H1 (cell line): ENCODE data around the gene RETREG1. TPM values are rescaled to one million over a fixed set of nuclear protein-coding genes. Genes with fewer than 3 reads are reported as not detected.

Experiments
- CTCF ChIA-PET: fragments of 300-600 bp; sonication (Branson Sonifier 250); formaldehyde crosslinking; loops from one replicate; lab custom pipeline; 2021; ENCODE audit not compliant: partially characterized antibody; lab: Charles Lee
- POLR2A ChIA-PET: fragments of 300-600 bp; sonication (Branson Sonifier 250); formaldehyde crosslinking; loops from one replicate; lab custom pipeline; 2021; ENCODE audit warnings: inconsistent platforms; ENCODE audit not compliant: partially characterized antibody; lab: Charles Lee
- DNase-seq, 2 experiments: peaks; one replicate each; pipeline versions ENCODE4 v3.0.0 to v3.0.0-alpha.2; 2010 to 2022; ENCODE audit warnings: low spot score in 2 of 2, low read depth in 1 of 2, mixed read lengths in 1 of 2
- FAIRE-seq: peaks from 2 replicates; lab custom pipeline; 2011; peaks lifted over from hg19 to GRCh38; lab: Jason Lieb, UNC
- H2AFZ ChIP-seq: 2 replicates; pipeline ENCODE4 v1.8.1; 2012; ENCODE audit warnings: low read length, inconsistent platforms
- H2AK5ac ChIP-seq: 2 replicates; pipeline ENCODE4 v1.6.1; 2013; ENCODE audit warnings: low read depth, low read length
- H2BK120ac ChIP-seq: replicated peaks from 2 replicates; pipeline ENCODE3; 2013; ENCODE audit warnings: low read depth, low read length, inconsistent platforms
- H2BK12ac ChIP-seq: 2 replicates; pipeline ENCODE4 v1.6.1; 2013; ENCODE audit warnings: low read depth, low read length
- H2BK15ac ChIP-seq: 2 replicates; pipeline ENCODE4 v1.6.1; 2013; ENCODE audit warnings: low read length
- H2BK20ac ChIP-seq: 2 replicates; pipeline ENCODE4 v1.6.1; 2013; ENCODE audit warnings: low read length
- H2BK5ac ChIP-seq: 2 replicates; pipeline ENCODE4 v1.6.1; 2013; ENCODE audit warnings: low read depth, low read length
- H3K14ac ChIP-seq: 2 replicates; pipeline ENCODE4 v1.6.1; 2013; ENCODE audit warnings: inconsistent platforms; ENCODE audit not compliant: insufficient read length
- H3K18ac ChIP-seq: 2 replicates; pipeline ENCODE4 v1.6.1; 2013; ENCODE audit warnings: low read length; ENCODE audit errors: extremely low read depth
- H3K23ac ChIP-seq: 2 replicates; pipeline ENCODE4 v1.6.1; 2013; ENCODE audit warnings: inconsistent platforms; ENCODE audit not compliant: insufficient read length
- H3K23me2 ChIP-seq: 2 replicates; pipeline ENCODE4 v1.6.1; 2013; ENCODE audit warnings: low read depth, low read length
- H3K27ac ChIP-seq: 2 replicates; pipeline ENCODE4 v1.6.1; 2011; ENCODE audit warnings: low read depth, low read length, inconsistent platforms
- H3K27me3 ChIP-seq, 4 experiments: replicated peaks in 1 of 4; 1 replicate in 1 of 4; 2 replicates in 3 of 4; pipeline versions ENCODE4 v1.6.1 to v1.8.1; 2011 to 2013; ENCODE audit warnings: low read length in 3 of 4, mild to moderate bottlenecking in 3 of 4, inconsistent platforms in 2 of 4, mixed read lengths in 2 of 4, moderate library complexity in 1 of 4; ENCODE audit not compliant: control insufficient read depth in 3 of 4, insufficient read depth in 3 of 4; ENCODE audit errors: extremely low read depth in 1 of 4
- H3K36me3 ChIP-seq, 4 experiments: 2 replicates each; pipeline versions ENCODE4 v1.6.1 to v1.8.1; 2011 to 2013; ENCODE audit warnings: mild to moderate bottlenecking in 4 of 4, low read length in 3 of 4, moderate library complexity in 2 of 4, control low read depth in 1 of 4, inconsistent platforms in 1 of 4; ENCODE audit not compliant: insufficient read depth in 4 of 4, control insufficient read depth in 2 of 4
- H3K4ac ChIP-seq: replicated peaks from 2 replicates; pipeline ENCODE3; 2013; ENCODE audit warnings: low read length, low read depth, mixed read lengths, inconsistent platforms; ENCODE audit not compliant: insufficient read length
- H3K4me1 ChIP-seq, 4 experiments: replicated peaks in 1 of 4; 1 replicate in 1 of 4; 2 replicates in 3 of 4; pipeline versions ENCODE4 v1.6.1 to v1.8.1; 2011 to 2013; ENCODE audit warnings: low read length in 3 of 4, inconsistent platforms in 2 of 4, mixed read lengths in 1 of 4; ENCODE audit not compliant: insufficient read depth in 4 of 4, control insufficient read depth in 3 of 4
- H3K4me2 ChIP-seq, 2 experiments: 2 replicates each; pipeline versions ENCODE4 v1.6.1 to v1.8.1; 2011 to 2013; ENCODE audit warnings: low read depth in 2 of 2, low read length in 2 of 2, control low read depth in 1 of 2, inconsistent platforms in 1 of 2, mild to moderate bottlenecking in 1 of 2; ENCODE audit not compliant: insufficient read depth in 1 of 2
- H3K4me3 ChIP-seq, 4 experiments: fragments of 200-600, 300-600 bp in 1 of 4; sonication (generic), shearing (Covaris generic), sonication (Bioruptor Twin) in 1 of 4; 2 replicates each; pipeline versions ENCODE4 v1.5.1 to v1.8.1; 2011 to 2016; ENCODE audit warnings: low read length in 4 of 4, low read depth in 3 of 4, control low read depth in 2 of 4, inconsistent platforms in 2 of 4, mild to moderate bottlenecking in 2 of 4, mixed read lengths in 1 of 4, moderate library complexity in 1 of 4; ENCODE audit not compliant: insufficient read depth in 2 of 4; ENCODE audit errors: extremely low read depth in 1 of 4
- H3K56ac ChIP-seq: replicated peaks from 2 replicates; pipeline ENCODE3; 2013; ENCODE audit warnings: low read depth, mild to moderate bottlenecking, mixed read lengths, low read length, inconsistent platforms; ENCODE audit not compliant: insufficient read length
- H3K79me1 ChIP-seq: 2 replicates; pipeline ENCODE4 v1.6.1; 2013; ENCODE audit warnings: low read depth, low read length, control low read depth
- H3K79me2 ChIP-seq, 2 experiments: 2 replicates each; pipeline versions ENCODE4 v1.6.1 to v1.8.1; 2012 to 2013; ENCODE audit warnings: low read length in 2 of 2, mild to moderate bottlenecking in 2 of 2, inconsistent platforms in 1 of 2; ENCODE audit not compliant: insufficient read depth in 2 of 2, control insufficient read depth in 1 of 2
- H3K9ac ChIP-seq, 4 experiments: replicated peaks in 1 of 4; 1 replicate in 1 of 4; 2 replicates in 3 of 4; pipeline versions ENCODE4 v1.6.1 to v1.8.1; 2011 to 2013; ENCODE audit warnings: low read depth in 3 of 4, low read length in 3 of 4, control low read depth in 2 of 4, mild to moderate bottlenecking in 2 of 4, moderate library complexity in 2 of 4, inconsistent platforms in 1 of 4; ENCODE audit errors: extremely low read depth in 1 of 4
- H3K9me3 ChIP-seq, 2 experiments: 2 replicates each; pipeline versions ENCODE4 v1.6.1 to v1.8.1; 2012 to 2013; ENCODE audit warnings: mild to moderate bottlenecking in 2 of 2, moderate library complexity in 2 of 2, control low read depth in 1 of 2, inconsistent platforms in 1 of 2, low read depth in 1 of 2, low read length in 1 of 2, mixed read lengths in 1 of 2; ENCODE audit not compliant: insufficient read depth in 2 of 2
- H4K20me1 ChIP-seq, 2 experiments: replicated peaks in 1 of 2; 2 replicates each; pipeline versions ENCODE3 to v1.8.1; 2011 to 2013; ENCODE audit warnings: inconsistent platforms in 2 of 2, low read length in 2 of 2, mild to moderate bottlenecking in 1 of 2; ENCODE audit not compliant: insufficient read depth in 2 of 2, control insufficient read depth in 1 of 2
- H4K5ac ChIP-seq: 2 replicates; pipeline ENCODE4 v1.6.1; 2013; ENCODE audit warnings: low read length, low read depth, mixed read lengths, inconsistent platforms; ENCODE audit not compliant: insufficient read length
- H4K8ac ChIP-seq: 2 replicates; pipeline ENCODE4 v1.8.0; 2013; ENCODE audit warnings: mild to moderate bottlenecking, moderate library complexity, low read length, inconsistent platforms; ENCODE audit not compliant: insufficient read depth; ENCODE audit errors: extremely low read depth
- H4K91ac ChIP-seq: replicated peaks from 2 replicates; pipeline ENCODE3; 2013; ENCODE audit warnings: low read length, mixed read lengths, inconsistent platforms; ENCODE audit not compliant: insufficient read length
- ASH2L ChIP-seq: fragments of 200-600, 300-600 bp; sonication (generic); IDR thresholded peaks from one replicate; pipeline ENCODE4 v1.7.1; 2017; ENCODE audit warnings: low read length
- CBX8 ChIP-seq: fragments of 300-800, 300-1000 bp; sonication (generic); IDR thresholded peaks from 2 replicates; pipeline ENCODE4 v1.7.1; 2016; ENCODE audit warnings: low read depth, low read length, borderline replicate concordance
- CEBPB ChIP-seq: IDR thresholded peaks from 2 replicates; pipeline ENCODE4 v1.6.1; 2012; ENCODE audit warnings: low read depth, low read length
- CHD2 ChIP-seq: IDR thresholded peaks from 2 replicates; pipeline ENCODE4 v1.6.1; 2012; ENCODE audit warnings: low read length, improper control_type of control experiment
- CTCF ChIP-seq, 3 experiments: IDR thresholded peaks; 1 replicate in 2 of 3; 2 replicates in 1 of 3; pipeline versions ENCODE4 v1.5.1 to v1.6.1; 2011; ENCODE audit warnings: low read length in 3 of 3, mild to moderate bottlenecking in 3 of 3, inconsistent platforms in 2 of 3, low read depth in 1 of 3, moderate library complexity in 1 of 3; ENCODE audit not compliant: insufficient read depth in 1 of 3; ENCODE audit errors: control extremely low read depth in 1 of 3
- KDM4A ChIP-seq: IDR thresholded peaks from one replicate; pipeline ENCODE4 v1.7.1; 2012; ENCODE audit warnings: low read depth, mild to moderate bottlenecking, moderate library complexity, low read length, inconsistent platforms; ENCODE audit not compliant: severe bottlenecking
- NANOG ChIP-seq: IDR thresholded peaks from 2 replicates; pipeline ENCODE4 v1.6.1; 2011; ENCODE audit warnings: low read length, low read depth, mild to moderate bottlenecking, inconsistent platforms; ENCODE audit not compliant: insufficient read depth, poor library complexity, severe bottlenecking
- POLR2A ChIP-seq, 2 experiments: IDR thresholded peaks; 1 replicate in 1 of 2; 2 replicates in 1 of 2; pipeline ENCODE4 v1.6.1; 2011; ENCODE audit warnings: low read depth in 2 of 2, low read length in 2 of 2, mild to moderate bottlenecking in 2 of 2; ENCODE audit errors: control extremely low read depth in 1 of 2
- RXRA ChIP-seq: IDR thresholded peaks from 2 replicates; pipeline ENCODE4 v1.6.1; 2011; ENCODE audit warnings: low read depth, mild to moderate bottlenecking, low read length, moderate library complexity; ENCODE audit not compliant: insufficient read depth
- SP1 ChIP-seq: IDR thresholded peaks from 2 replicates; pipeline ENCODE4 v1.6.1; 2011; ENCODE audit warnings: low read depth, low read length
- TBP ChIP-seq: IDR thresholded peaks from 2 replicates; pipeline ENCODE4 v1.6.1; 2011; ENCODE audit warnings: low read depth, low read length, improper control_type of control experiment
- USF2 ChIP-seq: IDR thresholded peaks from 2 replicates; pipeline ENCODE4 v1.6.1; 2011; ENCODE audit warnings: low read length, improper control_type of control experiment
- WGBS, 2 experiments: shearing (Covaris generic) in 1 of 2; methylation state at CpG; one replicate each; pipeline versions ENCODE4 v1.1.6 to v1.1.7; 2013 to 2015; ENCODE audit warnings: low lambda C conversion rate in 2 of 2, mixed read lengths in 2 of 2, inconsistent platforms in 1 of 2, low coverage in 1 of 2, missing lambda C conversion rate in 1 of 2; ENCODE audit not compliant: insufficient replicate concordance in 2 of 2, insufficient coverage in 1 of 2, insufficient read length in 1 of 2; ENCODE audit errors: extremely low coverage in 1 of 2, missing lambda C conversion rate in 1 of 2; 5-methylcytosine and 5-hydroxymethylcytosine counted together
- polyA plus RNA-seq, 7 experiments: library from polyadenylated mRNA; depleted of rRNA in 3 of 7; stranded (reverse) in 5 of 7; unstranded in 2 of 7; fragments of >200 nt in 5 of 7; fragments of 200-250 nt in 2 of 7; gene quantifications; 1 replicate in 5 of 7; 2 replicates in 1 of 7; 4 replicates in 1 of 7; pipeline versions ENCODE4 v1.2.1 to v1.2.3, GENCODE V29; 2011 to 2013; ENCODE audit warnings: missing spikeins in 2 of 7, mixed read lengths in 2 of 7
- total RNA-seq: library from RNA; stranded (reverse); fragmentation: NEBNext Ultra II Directional; extraction: Animal tissue kit (Norgen Biotek cat#: 25700); gene quantifications from 2 replicates; pipeline ENCODE4 v1.2.1, GENCODE V29; 2021

The RETREG1 gene
- total and polyA plus RNA-seq, 2 of the 8 experiments (the other 6 are each of a cell fraction or from before 2014, with no cell fraction given), result 0.62 to 1.9 TPM

- H2BK20ac ChIP-seq, result no peak overlapping the region
- no peak overlapping the region for H3K27ac ChIP-seq
- H3K4me2 ChIP-seq, result no peak overlapping the region
- H3K79me1 ChIP-seq, result 0 out of 2 replicates have a peak, but pooled peaks cover 2% of the 10 kb centered on the region
- H3K79me2 ChIP-seq, result no peaks in the 10 kb centered on the region
- no peak overlapping the region for H3K4me3 ChIP-seq
- no peaks in the 10 kb centered on the region for H3K36me3 ChIP-seq
- H2BK12ac ChIP-seq, result no peak overlapping the region
- no peaks in the 10 kb centered on the region for H4K20me1 ChIP-seq
- H3K23ac ChIP-seq, result no peak overlapping the region
- FAIRE-seq, result no peak
- CTCF ChIA-PET, result interaction anchor here (1.6 to 4.2 kb wide), 2 partner anchors 12 to 44 kb away, joined by 4 to 19 read pairs; no protein-coding TSS in a partner anchor
- H2BK120ac ChIP-seq, result no peak overlapping the region
- H3K9ac ChIP-seq, result no peak overlapping the region
- no peak overlapping the region for H2AFZ ChIP-seq
- 82% methylated on average over 5 of the region's 5 CpGs; no CpG with 5 or more reads in 1 of the 2 experiments for WGBS, 2 experiments
- H3K27me3 ChIP-seq, result no peaks in the 10 kb centered on the region
- no peak overlapping the region for H3K56ac ChIP-seq
- H2BK15ac ChIP-seq, result no peak overlapping the region
- H2BK5ac ChIP-seq, result no peak overlapping the region
- H4K91ac ChIP-seq, result no peak overlapping the region
- H4K8ac ChIP-seq, result no peak overlapping the region
- H4K5ac ChIP-seq, result no peak overlapping the region
- POLR2A ChIA-PET, result no interaction called here
- H3K14ac ChIP-seq, result no peak overlapping the region
- H3K9me3 ChIP-seq, result no peaks in the 10 kb centered on the region
- H3K4ac ChIP-seq, result no peak overlapping the region
- no peak overlapping the region for H3K18ac ChIP-seq
- no peak overlapping the region for H2AK5ac ChIP-seq
- H3K4me1 ChIP-seq, result peaks cover 0 to 4% (median 0%) of the 10 kb centered on the region in 4 experiments; a peak in 2 of 7 replicates
- no peak for DNase-seq
- no peaks in the 10 kb centered on the region for H3K23me2 ChIP-seq
- no peak for TF ChIP-seq RXRA
- TF ChIP-seq KDM4A, result no peak
- no peak for TF ChIP-seq CHD2
- no peak for TF ChIP-seq USF2
- TF ChIP-seq TBP, result no peak
- TF ChIP-seq NANOG, result no peak
- no peak for TF ChIP-seq CBX8
- no peak for TF ChIP-seq POLR2A (IDR thresholded peaks at IDR 0.05; ENCODE audit: control extremely low read depth in 1 of 2, low read depth in 2 of 2, low read length in 2 of 2)
- no peak for TF ChIP-seq SP1
- no peak for TF ChIP-seq ASH2L
- TF ChIP-seq CEBPB, result no peak
- TF ChIP-seq CTCF (IDR thresholded peaks at IDR 0.05; ENCODE audit: control extremely low read depth in 1 of 3, insufficient read depth in 1 of 3, low read depth in 1 of 3, low read length in 3 of 3), result no peak
Measured at GRCh38 chr5:16596581-16596940, 20.2 kb downstream of the RETREG1 start.
